Spleen (tissue), 13 donors: ENCODE results near the gene SLC5A6. TPM values are rescaled to one million over a fixed set of nuclear protein-coding genes. Genes with fewer than 3 reads are reported as not detected.
A peak's percentile ranks its signal among the peaks of the same experiment; 100 is the strongest.

ENCODE experiments used
- DNase-seq: peaks from one replicate; pipeline ENCODE4 v3.0.0-alpha.2; 2020
- H3K27ac ChIP-seq, 8 donors: fragments of 200-600 bp; sonication (generic) in 7 of 8; 1 replicate in 4 of 8; 2 replicates in 4 of 8; pipeline versions ENCODE4 v1.5.0 to v1.8.0; 2016 to 2021; ENCODE audit warnings: inconsistent platforms in 4 of 8, mild to moderate bottlenecking in 4 of 8, moderate library complexity in 1 of 8
- H3K27me3 ChIP-seq, 7 donors: fragments of 200-600 bp; sonication (generic) in 6 of 7; replicated peaks in 1 of 7; 1 replicate in 4 of 7; 2 replicates in 3 of 7; pipeline versions ENCODE4 v1.5.0 to v1.8.0; 2016 to 2021; ENCODE audit warnings: inconsistent platforms in 3 of 7, mild to moderate bottlenecking in 1 of 7
- H3K36me3 ChIP-seq, 6 donors: fragments of 200-600 bp; sonication (generic) in 5 of 6; 1 replicate in 4 of 6; 2 replicates in 2 of 6; pipeline versions ENCODE4 v1.5.0 to v1.8.0; 2016 to 2021; ENCODE audit warnings: inconsistent platforms in 2 of 6
- H3K4me1 ChIP-seq, 6 donors: fragments of 200-600 bp; sonication (generic) in 5 of 6; 1 replicate in 3 of 6; 2 replicates in 3 of 6; pipeline versions ENCODE4 v1.5.0 to v1.8.0; 2016 to 2021; ENCODE audit warnings: inconsistent platforms in 3 of 6
- H3K4me3 ChIP-seq, 8 donors: fragments of 200-600 bp; sonication (generic) in 7 of 8; 1 replicate in 4 of 8; 2 replicates in 4 of 8; pipeline versions ENCODE4 v1.5.0 to v1.8.0; 2016 to 2021; ENCODE audit warnings: inconsistent platforms in 4 of 8, mild to moderate bottlenecking in 4 of 8, moderate library complexity in 2 of 8
- H3K9me3 ChIP-seq, 8 donors: fragments of 200-600 bp; sonication (generic) in 7 of 8; 1 replicate in 4 of 8; 2 replicates in 4 of 8; pipeline versions ENCODE4 v1.5.0 to v1.8.0; 2016 to 2021; ENCODE audit warnings: inconsistent platforms in 4 of 8
- POLR2A ChIP-seq, 3 donors: fragments of 450-650 bp; IDR thresholded peaks; one replicate each; pipeline ENCODE4 v1.5.1; 2017; ENCODE audit warnings: antibody characterized with exemption in 3 of 3, mild to moderate bottlenecking in 1 of 3
- POLR2AphosphoS5 ChIP-seq, 3 donors: sonication (generic); formaldehyde crosslinking; IDR thresholded peaks; one replicate each; pipeline ENCODE4 v1.5.1; 2017; ENCODE audit warnings: antibody characterized with exemption in 3 of 3
- WGBS, 5 donors: extraction: QIAGEN DNeasy Blood & Tissue Kit in 3 of 5; methylation state at CpG; one replicate each; pipeline versions ENCODE4 v1.1.5 to v1.1.7; 2013 to 2018; 5-methylcytosine and 5-hydroxymethylcytosine counted together
- intact Hi-C: fragments of 100-400 bp; cut with DNase I; formaldehyde crosslinking; loops from one replicate; pipeline ENCODE4 v1.15.0; 2023; ENCODE audit warnings: low total_unique reads
- long read RNA-seq, 2 donors: transcript quantifications; one replicate each; lab custom pipeline, GENCODE V29; 2026
- polyA plus RNA-seq, 3 donors: library from polyadenylated mRNA; stranded (reverse); fragments of 200-250 nt; gene quantifications; one replicate each; pipeline ENCODE4 v1.2.1, GENCODE V29; 2013
- total RNA-seq, 7 donors: library from RNA; depleted of rRNA in 3 of 7; stranded (reverse); fragments of >200 nt in 3 of 7; fragmentation: NEBNext Ultra II Directional in 4 of 7; extraction: Animal tissue kit (Norgen Biotek cat#: 25700) in 4 of 7; gene quantifications; one replicate each; pipeline versions ENCODE4 v1.1.0 to v1.2.1, GENCODE V29; 2016 to 2021
- TF ChIP-seq, protein P1 (sequence below), 11 experiments: fragments of 200-600 bp in 7 of 11; fragments of 450-650 bp in 4 of 11; sonication (generic) in 4 of 11; IDR thresholded peaks in 8 of 11; conservative IDR thresholded peaks in 3 of 11; 1 replicate in 7 of 11; 2 replicates in 4 of 11; pipeline versions ENCODE4 v1.4.0 to v1.8.0; 2016 to 2021; ENCODE audit warnings: antibody characterized with exemption in 11 of 11, inconsistent platforms in 4 of 11, mild to moderate bottlenecking in 1 of 11
- donor health status: healthy with polysubstance abuse.
- donor health status: DM: no; HTN: no; CAD: no; lungs with moderate emphysema.
- donor health status: DM: no; HTN: no; CAD: no.
- donor health status: Bipolar disorder and iron deficiency.
- donor health status: healthy.
- donor health status: DM: no; HTN: no; CAD: no.
- donor health status: DM: yes; HTN: yes; CAD: no.

SLC5A6 gene
- total RNA-seq (10 to 100 TPM; 19.4 to 33.3 (median 23.2) TPM), polyA plus RNA-seq (10 to 100 TPM; 11.9 to 15.4 (median 15.3) TPM)
- long read RNA-seq, donor 1, partial matches to known transcripts, result 6 of 8 reads
- long read RNA-seq, donor 1, other reads (novel, unspliced or antisense), result 0 of 8 reads
- long read RNA-seq, donor 2, partial matches to known transcripts, result 0 of 1 reads
- long read RNA-seq, donor 2, other reads (novel, unspliced or antisense), result 0 of 1 reads

DNA sequence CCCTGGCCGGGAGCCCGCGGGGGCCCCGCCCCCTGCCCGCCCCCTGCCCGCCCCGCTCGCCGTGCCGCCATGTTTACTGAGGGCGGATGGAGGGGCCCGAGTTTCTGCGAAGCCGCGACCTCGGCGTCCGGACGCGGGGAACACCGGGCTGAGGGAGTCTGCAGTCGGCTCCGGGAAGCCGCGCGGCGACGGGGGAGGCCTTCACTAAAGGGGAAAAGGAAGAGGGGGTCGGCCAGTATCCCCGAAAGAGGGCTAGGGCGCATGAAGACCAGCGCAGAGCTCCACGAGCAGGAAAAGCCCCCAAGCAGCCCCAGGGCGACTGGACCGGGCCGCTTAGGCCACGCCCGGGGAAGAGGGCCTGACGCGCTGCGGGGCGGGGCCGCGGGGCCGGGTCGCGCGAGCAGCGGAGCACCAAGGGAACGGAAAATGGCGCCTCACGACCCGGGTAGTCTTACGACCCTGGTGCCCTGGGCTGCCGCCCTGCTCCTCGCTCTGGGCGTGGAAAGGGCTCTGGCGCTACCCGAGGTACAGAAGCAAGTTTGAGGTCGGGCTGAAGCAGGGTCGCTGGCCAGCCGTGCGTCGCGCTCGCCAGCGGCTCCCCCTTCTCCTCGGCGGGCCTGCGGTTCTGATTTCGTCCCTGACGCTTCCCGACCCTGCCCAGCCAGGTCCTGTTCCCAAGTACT, at the start of gene SLC5A6, which contains the start of gene ATRAID:
SLC5A6 (minus strand) TSS at position 326 of the 683 bp plus-strand sequence. CDS start 4,618 bp downstream, outside the sequence.
ATRAID (plus strand) TSS at position 99 of the 683 bp plus-strand sequence; CDS start at position 427, 328 bp downstream.
- 0 to 1% (median 1%) methylated on average over 39 to 73 of the region's 73 CpGs for WGBS, 5 donors
- Histone ChIP-seq H3K36me3 (peaks cover 0 to 56% (median 22%) of the 10 kb centered on the region in 6 donors), H3K9me3 (no peaks in the 10 kb centered on the region), H3K4me1 (peaks cover 9 to 49% (median 32%) of the 10 kb centered on the region in 6 donors), H3K4me3 (peak within 1 kb of the TSS; percentile 61 to 86 (median 74)), H3K27ac (peak within 1 kb of the TSS; percentile 84 to 99 (median 97)), H3K27me3 (no peaks in the 10 kb centered on the region)
- TF ChIP-seq, protein P1, sequence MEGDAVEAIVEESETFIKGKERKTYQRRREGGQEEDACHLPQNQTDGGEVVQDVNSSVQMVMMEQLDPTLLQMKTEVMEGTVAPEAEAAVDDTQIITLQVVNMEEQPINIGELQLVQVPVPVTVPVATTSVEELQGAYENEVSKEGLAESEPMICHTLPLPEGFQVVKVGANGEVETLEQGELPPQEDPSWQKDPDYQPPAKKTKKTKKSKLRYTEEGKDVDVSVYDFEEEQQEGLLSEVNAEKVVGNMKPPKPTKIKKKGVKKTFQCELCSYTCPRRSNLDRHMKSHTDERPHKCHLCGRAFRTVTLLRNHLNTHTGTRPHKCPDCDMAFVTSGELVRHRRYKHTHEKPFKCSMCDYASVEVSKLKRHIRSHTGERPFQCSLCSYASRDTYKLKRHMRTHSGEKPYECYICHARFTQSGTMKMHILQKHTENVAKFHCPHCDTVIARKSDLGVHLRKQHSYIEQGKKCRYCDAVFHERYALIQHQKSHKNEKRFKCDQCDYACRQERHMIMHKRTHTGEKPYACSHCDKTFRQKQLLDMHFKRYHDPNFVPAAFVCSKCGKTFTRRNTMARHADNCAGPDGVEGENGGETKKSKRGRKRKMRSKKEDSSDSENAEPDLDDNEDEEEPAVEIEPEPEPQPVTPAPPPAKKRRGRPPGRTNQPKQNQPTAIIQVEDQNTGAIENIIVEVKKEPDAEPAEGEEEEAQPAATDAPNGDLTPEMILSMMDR (IDR thresholded peaks at IDR 0.05 in 8 of 11, conservative IDR thresholded peaks at IDR 0.05 in 3 of 11), result peak in 2 of 11 experiments; percentile 10 to 17
- TF ChIP-seq POLR2AphosphoS5 (IDR thresholded peaks at IDR 0.05), result peak; percentile 88 to 96 (median 90)
- peak; percentile 42 to 64 (median 63) for TF ChIP-seq POLR2A (IDR thresholded peaks at IDR 0.05)
- peak; percentile 98 for DNase-seq
- intact Hi-C loops, result no loop called here

DNA sequence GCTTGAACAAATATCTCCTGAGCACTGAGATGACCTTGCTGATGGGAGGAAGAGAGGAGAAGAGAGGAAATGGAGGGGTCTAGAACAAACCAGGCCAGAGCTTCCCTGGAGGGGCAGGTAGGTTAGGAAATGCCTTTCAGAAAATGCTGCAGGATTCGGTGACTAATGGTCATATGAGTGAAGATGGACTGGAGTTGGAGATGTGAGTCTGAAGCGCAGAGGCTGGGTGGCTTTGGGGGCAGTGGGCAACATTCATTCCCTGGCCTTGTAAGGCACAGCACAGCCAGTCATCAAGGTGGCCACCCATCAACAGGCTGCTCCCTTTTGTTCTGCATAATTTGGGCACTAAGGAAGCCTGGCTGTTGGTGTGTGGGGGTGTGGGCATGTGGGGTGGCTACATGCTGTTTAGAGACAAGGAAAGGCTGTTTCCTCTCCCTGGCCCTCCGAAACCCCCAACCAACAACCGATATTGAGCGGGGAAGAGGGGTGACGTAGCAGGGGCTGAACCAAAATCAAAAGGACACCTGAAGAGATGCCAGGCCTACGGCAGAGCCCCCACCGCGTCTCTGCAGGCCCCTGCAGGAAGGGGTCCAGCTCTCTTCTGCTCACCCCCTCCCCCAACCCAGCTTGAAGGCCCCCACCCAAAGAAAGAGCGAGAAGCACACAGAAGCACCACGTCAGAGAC, 49.3 kb upstream of the SLC5A6 start:
- Histone ChIP-seq H3K4me1 (peaks cover 28 to 43% (median 40%) of the 10 kb centered on the region in 6 donors), H3K9me3 (no peaks in the 10 kb centered on the region), H3K27me3 (peaks cover 3 to 100% (median 55%) of the 10 kb centered on the region in 7 donors), H3K4me3 (peak overlapping the region in 2 of 8 donors; percentile 55 to 83), H3K27ac (no peak overlapping the region), H3K36me3 (no peaks in the 10 kb centered on the region)
- no peak for TF ChIP-seq POLR2A (IDR thresholded peaks at IDR 0.05)
- TF ChIP-seq, protein P1 (IDR thresholded peaks at IDR 0.05 in 8 of 11, conservative IDR thresholded peaks at IDR 0.05 in 3 of 11), result no peak
- TF ChIP-seq POLR2AphosphoS5 (IDR thresholded peaks at IDR 0.05), result no peak
- intact Hi-C loops, result no loop called here
- WGBS, 5 donors, result 51 to 63% (median 56%) methylated on average over 11 of the region's 11 CpGs
- DNase-seq, result no peak

DNA sequence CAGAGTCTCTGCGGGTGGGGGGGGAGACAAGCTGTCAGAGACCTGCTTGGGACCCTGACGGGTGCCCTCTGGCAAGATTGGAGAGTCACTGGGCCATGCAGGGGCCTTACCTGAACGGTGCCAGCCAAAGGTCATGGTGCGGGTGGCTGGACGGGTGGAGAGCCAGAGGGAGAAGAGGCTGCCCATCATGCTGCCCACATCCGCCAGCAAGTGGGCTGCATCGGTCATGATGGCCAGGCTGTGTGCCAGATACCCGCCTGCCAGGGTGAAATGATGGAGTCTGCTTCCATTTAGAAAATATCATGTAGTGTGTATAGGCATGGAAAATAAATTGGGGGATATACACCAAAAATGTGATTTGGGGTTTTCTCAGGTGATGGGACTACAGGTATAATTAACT, 46.0 kb upstream of the SLC5A6 start:
- TF ChIP-seq, protein P1 (IDR thresholded peaks at IDR 0.05 in 8 of 11, conservative IDR thresholded peaks at IDR 0.05 in 3 of 11), result no peak
- TF ChIP-seq POLR2A (IDR thresholded peaks at IDR 0.05) (no peak), POLR2AphosphoS5 (IDR thresholded peaks at IDR 0.05) (no peak)
- no peak for DNase-seq
- peaks cover 3 to 87% (median 32%) of the 10 kb centered on the region in 7 donors for H3K27me3 ChIP-seq
- H3K4me1 ChIP-seq, result peaks cover 5 to 24% (median 17%) of the 10 kb centered on the region in 6 donors
- H3K4me3 ChIP-seq, result no peak overlapping the region
- no peaks in the 10 kb centered on the region for H3K36me3 ChIP-seq
- intact Hi-C loops, result no loop called here
- 85 to 93% (median 92%) methylated on average over 6 to 8 of the region's 8 CpGs for WGBS, 5 donors
- H3K27ac ChIP-seq, result no peak overlapping the region
- no peaks in the 10 kb centered on the region for H3K9me3 ChIP-seq
